Hematopoietic multipotent progenitor cell treated with erythropoietin and hydrocortisone succinate and interleukin-3 and kit ligand, for 4 days (in vitro differentiated cells): Measurements from ENCODE around the gene USP40.

Experiments used
- DNase-seq: peaks from one replicate; pipeline ENCODE4 v3.0.0-alpha.2; 2015

USP40 gene

DNA sequence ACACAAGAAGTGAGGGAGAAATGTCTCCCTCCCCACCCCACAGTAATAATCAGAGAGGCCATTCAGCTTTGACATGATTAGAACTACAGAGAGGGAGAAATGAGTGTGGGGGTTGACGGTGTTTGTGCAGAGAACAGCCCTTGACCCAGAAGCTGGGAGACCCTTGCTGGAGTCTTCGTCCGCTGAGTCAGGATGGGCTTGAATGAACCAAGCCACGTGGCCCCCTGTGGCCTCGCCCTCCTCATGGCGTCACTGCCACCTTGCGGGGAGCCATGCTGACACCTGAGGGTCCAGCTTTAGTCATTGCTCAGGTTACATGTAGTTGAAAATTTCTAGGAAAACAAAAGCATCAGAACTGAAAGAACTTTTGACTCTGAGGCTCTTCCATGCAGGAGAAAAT lies 111.1 kb downstream of the USP40 start:
- no peak for DNase-seq

DNA sequence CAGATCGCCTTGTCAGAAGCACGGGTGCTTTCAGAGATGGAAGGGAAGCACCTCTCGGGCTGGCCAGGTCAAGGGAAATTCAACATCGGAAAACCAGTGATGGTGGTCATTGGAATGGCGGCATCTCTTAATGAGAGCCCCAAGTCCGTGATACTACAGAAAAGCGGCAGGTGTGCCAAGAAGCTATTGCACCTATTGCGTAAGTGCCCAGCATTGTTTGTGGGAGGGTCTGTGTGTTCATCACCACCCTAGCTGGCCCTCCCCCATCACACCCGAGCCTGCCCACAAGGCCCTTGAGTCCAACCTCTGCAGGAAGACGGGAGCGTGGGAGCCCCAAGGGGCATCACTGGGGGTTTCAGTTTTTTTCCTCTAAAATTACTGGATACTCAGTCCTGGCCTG lies 111.6 kb downstream of the USP40 start:
- DNase-seq: no peak

- DNase-seq: no peak
These were observed 112.7 kb downstream of the USP40 start for GRCh38 chr2:233453916-233454315.

DNA sequence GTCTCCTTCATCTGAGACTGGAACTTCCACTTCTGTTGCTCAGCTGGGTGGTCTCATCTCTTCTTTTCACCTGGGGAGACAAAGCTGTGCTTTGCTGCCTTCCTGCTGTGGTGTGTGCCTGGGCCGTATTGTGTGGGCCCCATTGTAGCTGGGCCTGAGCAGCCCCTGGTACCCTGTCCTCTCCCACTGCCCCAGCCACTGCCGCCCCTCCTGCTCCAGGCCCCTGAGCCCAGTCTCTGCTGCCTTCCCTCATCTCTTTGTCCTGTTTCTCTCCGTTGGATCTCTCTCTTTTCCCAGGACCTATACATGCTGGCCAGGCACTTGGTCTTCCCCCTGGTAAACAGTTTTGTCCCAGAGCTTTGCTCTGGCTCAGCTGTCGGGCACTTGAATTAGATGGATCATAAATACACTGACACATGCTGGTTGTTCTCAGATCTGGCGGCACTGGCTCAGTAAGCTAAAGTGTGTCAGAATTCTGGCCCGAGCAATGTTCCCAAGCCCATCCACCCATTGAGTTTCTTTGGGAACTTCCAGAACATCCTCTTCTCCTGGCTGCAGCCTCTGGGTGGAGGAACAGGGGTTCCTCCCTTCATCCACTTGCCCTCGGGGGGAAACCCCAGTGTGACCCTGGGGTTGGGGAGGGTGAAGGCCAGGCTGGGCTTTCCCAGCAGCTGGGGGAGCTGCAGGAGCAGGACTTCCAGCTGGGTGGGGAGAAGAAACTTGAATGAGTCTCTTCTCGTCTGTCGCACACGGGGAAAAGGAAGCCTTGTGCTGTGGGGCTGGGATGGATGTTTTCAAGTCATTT lies 113.3 kb downstream of the USP40 start:
- DNase-seq: no peak

DNA sequence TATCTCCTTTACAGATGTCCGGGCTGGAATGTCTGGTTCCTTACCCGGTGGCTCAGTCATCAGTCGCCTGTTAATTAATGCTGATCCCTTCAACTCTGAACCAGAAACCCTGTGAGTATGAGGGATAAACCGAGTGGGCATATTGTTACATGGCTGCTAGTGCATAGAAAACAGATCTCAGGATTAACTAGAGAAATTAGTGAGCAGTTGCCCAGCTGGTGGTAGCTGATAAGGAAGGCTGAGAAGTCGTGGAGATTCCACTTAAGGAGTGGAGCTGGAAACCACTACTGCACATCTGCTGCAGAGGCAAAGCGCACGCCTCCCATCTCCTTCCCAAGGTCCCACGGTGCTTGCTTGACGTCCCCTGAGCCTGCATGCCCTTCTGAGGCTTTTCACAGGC lies 114.6 kb downstream of the USP40 start:
- DNase-seq: peak; percentile 80

DNA sequence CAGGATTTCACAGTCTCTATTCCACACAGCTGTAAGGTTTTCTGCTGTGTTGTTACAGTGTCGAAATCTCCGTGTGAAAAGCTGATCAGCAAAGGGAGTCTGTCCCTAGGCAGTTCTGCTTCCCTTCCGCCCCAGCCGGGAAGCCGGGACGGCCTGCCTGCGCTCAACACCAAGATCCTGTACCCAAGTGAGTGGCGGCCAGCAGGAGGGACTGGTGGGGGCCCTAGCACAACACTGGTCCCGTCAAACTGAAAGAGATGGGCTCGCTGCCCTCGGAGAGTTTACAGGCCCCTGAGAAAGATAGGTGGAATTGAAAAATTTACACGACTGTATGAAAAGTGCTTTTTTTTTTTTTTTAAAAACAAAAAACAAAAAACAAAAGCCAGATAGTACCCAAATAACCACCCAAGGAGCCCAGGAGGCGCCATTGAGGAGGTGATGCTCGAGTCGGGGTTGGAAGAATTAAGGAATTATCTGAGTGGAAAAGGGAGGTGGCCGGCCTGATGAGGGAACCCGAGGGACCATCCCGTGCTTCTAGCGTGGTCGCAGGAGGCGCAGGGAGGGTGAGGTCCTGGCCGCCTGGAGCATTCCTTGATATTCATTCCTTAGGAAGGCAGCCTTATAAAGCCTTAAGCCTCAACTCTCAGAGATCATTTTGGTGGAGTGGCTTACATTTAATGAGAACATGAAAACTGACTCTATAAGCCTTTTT lies 115.6 kb downstream of the USP40 start:
- no peak for DNase-seq

DNA sequence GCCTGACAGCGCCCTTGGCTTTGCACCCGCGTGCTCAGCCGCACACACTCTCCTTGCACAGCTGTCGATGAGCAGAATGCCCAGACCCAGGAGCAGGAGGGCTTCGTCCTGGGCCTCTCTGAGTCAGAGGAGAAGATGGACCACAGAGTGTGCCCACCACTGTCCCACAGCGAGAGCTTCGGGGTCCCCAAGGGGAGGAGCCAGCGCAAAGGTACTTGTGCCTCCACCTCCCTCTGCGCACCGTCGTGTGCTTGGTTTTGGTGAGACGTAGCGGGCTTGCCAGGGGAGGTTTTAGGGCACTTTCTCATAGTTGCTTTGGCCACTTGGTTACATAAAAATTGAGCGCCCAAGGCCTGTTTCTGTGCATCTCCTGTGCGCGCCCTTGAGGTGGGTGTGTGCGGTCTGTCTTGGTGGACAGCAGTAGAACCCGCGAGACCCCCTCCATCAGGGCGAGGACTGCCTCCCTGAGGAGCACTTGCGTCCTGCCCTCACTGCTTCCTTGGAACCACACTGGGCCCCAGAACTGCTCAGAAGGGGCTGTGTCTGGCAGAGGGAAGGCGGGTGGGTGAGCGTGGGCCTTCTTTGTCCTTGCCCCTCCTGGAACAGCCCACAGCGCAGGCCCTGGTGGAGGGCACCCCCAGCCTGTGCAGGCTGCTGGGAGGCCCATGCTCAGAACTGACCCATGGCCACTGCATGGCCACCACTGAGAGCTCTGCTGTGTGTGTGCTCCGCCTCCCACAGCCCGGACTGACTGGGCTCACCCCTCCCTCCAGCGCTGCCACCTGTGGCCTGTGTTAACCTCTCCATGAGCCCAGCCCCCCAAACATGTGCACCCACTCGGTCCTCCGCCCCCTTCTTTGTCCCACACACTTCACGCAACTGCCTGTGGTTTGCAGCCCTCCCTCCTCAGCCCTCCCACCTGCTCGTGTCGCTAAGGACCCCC lies 116.4 kb downstream of the USP40 start:
- DNase-seq: peak; percentile 53

- DNase-seq: peak; percentile 42
These were observed 117.3 kb downstream of the USP40 start for GRCh38 chr2:233449081-233449901.

DNA sequence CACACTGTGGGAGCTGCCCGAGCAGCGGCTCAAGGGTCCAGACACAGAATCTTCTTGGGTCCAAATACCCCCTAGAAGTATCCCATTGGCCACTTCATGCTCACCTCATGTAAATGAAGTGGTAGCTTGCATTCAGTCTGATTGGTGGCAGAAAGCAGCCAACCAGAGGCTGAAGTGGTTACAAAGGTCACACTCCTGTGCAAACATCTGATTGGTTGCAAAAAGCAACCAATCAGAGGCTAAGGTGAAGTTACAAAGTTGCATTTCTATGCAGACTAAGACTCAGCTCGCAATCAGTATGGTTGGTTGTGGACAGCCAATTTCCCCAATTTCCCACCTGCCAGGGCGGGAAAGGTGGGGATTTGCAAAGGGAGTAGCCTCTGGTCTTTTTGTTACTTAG lies 118.0 kb downstream of the USP40 start:
- DNase-seq: no peak

DNA sequence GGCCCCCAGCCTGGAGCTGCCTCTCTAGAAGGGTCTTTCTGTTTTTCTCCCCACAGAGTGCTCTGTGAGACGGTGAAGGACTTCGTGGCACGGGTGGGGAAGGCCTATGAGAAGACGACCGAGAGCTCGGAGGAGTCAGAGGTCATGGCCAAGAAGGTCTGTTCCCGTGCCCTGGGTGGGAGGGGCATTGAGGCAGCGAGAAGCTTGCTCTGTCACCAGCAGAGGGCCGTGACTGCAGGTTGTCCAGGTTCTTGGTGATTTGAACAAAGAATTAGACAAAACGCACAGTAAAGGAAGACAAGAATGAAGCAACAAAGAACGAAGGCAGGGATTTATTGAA lies 118.4 kb downstream of the USP40 start:
- peak; percentile 63 for DNase-seq

GRCh38 chr2:233447506-233448219 lies 118.9 kb downstream of the USP40 start:
- no peak for DNase-seq

- DNase-seq: no peak
These were observed 119.8 kb downstream of the USP40 start for GRCh38 chr2:233446606-233447305.

GRCh38 chr2:233446121-233446520 lies 120.5 kb downstream of the USP40 start:
- DNase-seq: no peak

GRCh38 chr2:233445152-233445830 lies 121.3 kb downstream of the USP40 start:
- DNase-seq: no peak

GRCh38 chr2:233444501-233444900 lies 122.1 kb downstream of the USP40 start:
- DNase-seq: no peak

DNA sequence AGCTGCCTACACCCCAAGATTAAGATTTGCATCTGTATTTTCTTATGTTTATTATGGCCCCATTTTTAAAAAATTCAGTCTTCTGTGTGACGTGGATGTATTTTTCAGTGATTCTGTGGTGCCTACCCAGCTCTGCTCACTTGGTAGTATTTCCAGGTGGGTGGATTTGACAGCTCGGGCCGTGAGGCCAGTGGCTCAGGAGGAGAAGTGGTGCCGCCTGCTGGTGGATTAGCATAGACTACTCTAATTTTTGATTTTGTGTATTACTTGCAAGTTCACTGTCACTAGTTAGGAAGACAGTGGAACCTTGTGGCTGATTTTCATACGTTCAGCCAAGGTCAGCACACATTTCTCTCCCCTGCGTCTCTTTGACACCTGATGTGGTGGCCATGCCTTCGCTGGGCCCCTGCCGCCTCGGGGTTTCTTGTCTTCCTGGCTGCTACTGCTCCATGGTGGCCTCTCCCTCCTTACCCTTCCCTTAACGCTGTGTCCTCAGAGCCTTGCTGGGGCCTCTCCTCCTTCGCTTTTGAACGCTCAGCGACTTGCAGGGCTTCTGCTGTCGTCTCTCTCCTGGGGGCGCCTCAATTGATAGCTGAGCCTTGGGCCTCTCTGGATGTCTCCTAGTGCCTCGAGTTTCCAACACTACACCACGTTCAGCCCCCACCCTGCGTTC lies 122.9 kb downstream of the USP40 start:
- peak; percentile 92 for DNase-seq

GRCh38 chr2:233442028-233442310 lies 124.6 kb downstream of the USP40 start:
- no peak for DNase-seq

GRCh38 chr2:233441161-233442027 lies 125.2 kb downstream of the USP40 start:
- no peak for DNase-seq

- DNase-seq: no peak
These were observed 125.9 kb downstream of the USP40 start for GRCh38 chr2:233440714-233441113.
